Stimulated activated naive CD4-positive, alpha-beta T cell treated with Interleukin-2 at 50 U/mL for 16 hours (primary cell): ENCODE data around the gene FTMT.
"Not testable (repeated sequence)": the region's sequence is repeated elsewhere in the genome, so short reads cannot be mapped to it uniquely, and the experiment has no call there.

Source experiments
- DNase-seq: peaks from one replicate; lab custom pipeline; 2025; lab: John Stamatoyannopoulos, UW

FTMT gene

GRCh38 chr5:121851643-121852574 is at the start of gene FTMT:
Gene FTMT (plus strand): TSS chr5:121851882. CDS start chr5:121851964, 82 bp downstream.
- no peak for DNase-seq

GRCh38 chr5:121805251-121805650 is 46.4 kb upstream of the FTMT start:
- not testable (repeated sequence) for DNase-seq

DNA sequence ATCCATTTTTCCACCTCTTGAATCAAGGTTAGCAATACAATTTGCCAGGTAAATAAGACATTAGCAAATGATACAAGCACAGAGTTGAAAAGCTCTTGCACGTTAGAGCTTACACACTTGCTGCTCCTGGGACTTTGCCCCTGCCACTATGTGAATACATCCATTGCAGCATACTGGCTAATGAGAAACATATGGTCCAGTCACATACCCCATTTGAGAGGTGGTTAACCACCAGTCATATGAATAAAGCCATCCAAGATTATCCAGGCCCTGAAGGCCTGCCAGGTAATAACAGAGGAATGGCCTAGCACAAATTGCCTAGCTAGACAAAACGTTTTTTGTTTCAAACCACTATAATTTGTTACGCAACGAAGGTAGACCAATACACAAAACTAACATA is 45.8 kb upstream of the FTMT start:
- no peak for DNase-seq

GRCh38 chr5:121816164-121816563 is 35.5 kb upstream of the FTMT start:
- DNase-seq = no peak

DNA sequence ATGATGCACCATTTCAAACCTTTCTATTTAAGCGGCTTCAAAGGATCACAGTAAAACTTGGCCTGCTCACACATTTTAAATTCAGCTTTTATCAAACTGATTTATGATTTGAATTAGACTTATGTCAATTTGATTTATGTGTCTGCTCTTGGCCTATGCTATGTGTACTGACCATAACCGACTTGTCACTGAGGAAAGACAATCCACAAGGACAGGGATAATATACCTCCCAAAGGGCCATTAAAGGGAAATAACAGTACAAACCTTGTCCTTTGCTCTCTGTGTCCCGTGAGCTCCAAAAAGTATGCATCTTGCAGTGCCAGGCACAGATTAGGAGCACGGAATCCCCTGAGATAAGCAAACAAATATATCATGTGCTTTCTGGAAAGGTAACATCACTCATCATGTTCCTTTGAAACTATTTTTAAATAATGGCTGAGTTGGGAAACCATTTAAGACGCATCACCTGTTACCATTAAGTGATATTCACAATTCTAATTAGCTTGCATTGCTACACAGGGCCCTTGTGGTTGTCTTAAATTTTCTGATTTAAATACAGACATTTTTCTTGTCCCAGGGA is 31.9 kb upstream of the FTMT start:
- DNase-seq = no peak

DNA sequence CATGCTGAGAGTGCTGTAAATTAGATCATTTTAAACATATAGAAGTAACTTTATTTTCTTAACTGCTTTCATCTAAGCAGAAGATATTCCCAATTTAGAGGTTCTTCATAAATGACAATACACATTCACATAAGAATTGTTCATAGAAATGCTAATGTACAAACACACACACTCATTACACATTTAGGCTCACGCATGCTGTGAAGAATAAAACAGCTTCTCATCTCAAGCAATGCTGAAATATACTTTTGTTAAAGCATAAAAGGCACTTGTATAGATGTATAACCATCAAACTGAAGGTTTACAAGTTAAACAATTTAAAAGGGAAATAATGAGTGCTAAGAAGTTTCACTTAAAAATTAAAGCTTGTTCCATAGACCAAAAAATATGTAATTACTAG is 18.1 kb upstream of the FTMT start:
- DNase-seq = no peak

GRCh38 chr5:121834021-121834420 is 17.7 kb upstream of the FTMT start:
- no peak for DNase-seq

DNA sequence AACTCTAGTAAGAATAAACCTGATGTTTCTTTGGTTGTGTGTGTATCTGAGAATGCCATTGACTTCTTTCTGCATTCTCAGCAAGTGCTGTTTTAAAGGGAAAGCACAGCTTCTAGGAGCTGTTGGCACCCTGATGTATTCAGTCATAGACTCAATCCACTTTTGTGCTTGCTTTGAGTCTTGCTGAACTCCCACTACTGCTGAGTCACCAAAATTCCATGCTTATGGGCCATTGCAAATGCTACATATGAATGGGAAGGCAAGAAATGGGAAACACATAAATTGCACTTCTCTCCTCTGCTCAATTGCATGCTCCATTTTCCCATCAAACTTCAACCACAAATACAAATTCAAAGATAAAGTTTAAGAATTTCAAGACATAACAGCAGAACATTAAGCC is 9.8 kb upstream of the FTMT start:
- no peak for DNase-seq

DNA sequence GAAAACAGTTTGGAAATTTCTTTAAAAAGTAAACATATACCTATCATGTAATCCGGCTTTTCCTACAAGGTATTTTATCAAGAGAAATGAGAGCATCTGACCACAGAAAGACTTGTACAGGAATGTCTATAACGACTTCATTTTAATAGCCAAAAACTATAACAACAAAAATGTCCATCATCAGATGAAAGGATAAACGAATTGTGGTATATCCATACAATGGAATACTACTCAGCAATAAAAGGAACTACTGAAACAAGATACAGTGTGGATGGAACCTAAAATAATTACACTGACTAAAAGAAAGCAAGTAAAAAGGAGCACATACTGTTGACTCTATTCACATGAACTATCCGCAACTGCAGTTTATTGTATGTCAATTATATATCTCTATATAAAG is 1.4 kb upstream of the FTMT start:
- no peak for DNase-seq

DNA sequence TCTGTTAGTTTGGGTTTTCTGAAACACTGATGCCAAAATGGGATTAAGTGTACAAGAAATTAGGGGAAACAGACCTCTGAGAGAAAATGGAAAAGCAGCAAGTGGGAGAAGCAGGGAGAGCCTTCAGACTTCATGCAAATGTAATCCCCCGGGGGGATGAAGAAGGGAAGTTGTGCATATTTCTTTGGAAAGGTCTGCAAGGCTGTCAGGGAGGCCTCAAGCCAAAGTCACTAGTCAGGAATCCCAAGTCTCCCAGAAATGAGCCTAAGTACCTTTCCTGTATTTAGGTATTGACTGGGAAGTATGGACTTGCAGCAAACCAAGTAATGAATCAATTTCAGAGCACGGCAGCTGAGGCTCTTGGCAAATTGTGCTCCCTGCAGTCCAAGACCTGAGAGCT is 2.2 kb downstream of the FTMT start:
- no peak for DNase-seq

DNA sequence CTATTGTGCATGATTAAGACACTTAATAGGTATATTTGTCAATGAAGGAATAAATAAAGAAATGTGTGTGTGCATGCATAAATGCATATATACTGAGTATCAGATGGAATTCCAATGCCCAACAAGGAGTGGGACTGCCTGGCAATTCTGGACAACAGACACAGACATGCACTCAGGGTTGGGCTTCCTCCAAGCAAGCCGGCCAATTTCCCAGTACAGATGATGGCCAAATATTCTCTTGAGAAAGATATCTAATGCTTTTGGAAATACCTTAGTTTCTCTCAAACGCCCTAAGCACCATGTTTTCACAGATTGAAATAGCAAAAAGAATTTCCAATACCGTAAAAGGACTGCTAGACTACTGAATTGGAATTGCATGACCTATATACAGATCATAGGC is 11.1 kb downstream of the FTMT start:
- no peak for DNase-seq

GRCh38 chr5:121863753-121864285 is 12.1 kb downstream of the FTMT start:
- DNase-seq = no peak

DNA sequence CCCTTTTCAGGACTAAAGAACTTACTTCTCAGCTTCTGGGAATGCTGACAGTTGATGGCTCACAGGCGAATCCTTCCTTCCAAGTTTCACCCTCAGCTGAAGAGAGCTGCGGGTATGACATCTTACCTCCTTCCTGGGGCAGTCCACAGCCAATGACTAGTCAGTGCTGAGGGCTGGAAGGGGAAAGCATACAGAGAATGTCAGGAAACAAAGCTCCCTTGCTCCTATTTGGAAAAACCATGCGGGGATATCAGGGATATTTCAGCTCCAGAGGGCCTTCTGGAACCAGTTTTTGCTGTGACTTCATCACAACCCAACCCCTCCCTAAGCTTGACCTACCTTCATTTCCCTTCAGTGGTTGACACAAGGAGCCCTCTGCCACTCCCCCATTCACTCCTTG is 15.7 kb downstream of the FTMT start:
- DNase-seq = no peak

GRCh38 chr5:121870489-121870888 is 18.8 kb downstream of the FTMT start:
- no peak for DNase-seq

DNA sequence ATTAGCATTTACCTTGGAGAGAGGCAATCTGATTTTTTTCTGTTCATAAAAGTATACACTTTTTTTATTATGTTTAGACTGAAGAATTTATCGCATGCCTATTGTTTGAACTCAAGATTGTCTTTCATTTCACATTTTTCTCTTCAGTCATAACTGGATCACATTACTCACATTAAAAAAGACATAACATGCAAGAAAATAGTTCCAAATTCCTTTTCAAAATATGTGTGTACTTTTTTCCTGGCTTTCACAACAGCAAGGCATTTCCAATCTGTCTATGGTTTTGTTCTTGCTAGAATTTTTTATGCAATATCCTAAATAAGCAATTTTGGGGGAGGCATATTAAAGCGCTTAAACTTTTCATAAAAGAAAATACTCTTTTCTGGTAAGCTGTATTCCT is 21.2 kb downstream of the FTMT start:
- DNase-seq = no peak

- DNase-seq = no peak
Observed at GRCh38 chr5:121873409-121873808, 21.7 kb downstream of the FTMT start.

DNA sequence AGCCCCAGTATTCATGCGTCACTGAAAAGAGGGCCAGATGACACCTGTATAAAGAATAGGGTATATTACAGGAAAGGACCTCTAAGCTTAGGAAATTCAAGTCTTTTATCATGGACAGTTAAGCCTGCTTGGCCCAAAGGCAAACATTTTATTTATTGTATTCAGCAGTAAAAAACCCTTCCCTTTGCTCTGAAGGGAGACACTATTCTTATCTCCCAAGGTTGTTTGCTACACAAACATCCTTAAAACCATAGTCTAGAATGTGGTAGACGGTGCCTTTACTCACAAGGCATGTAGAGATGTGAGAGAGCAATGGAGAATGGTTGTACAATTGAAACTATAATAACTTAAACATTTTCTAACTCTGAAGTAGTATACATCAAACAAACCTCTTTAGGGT is 33.9 kb downstream of the FTMT start:
- no peak for DNase-seq

GRCh38 chr5:121887727-121888126 is 36.0 kb downstream of the FTMT start:
- DNase-seq = no peak

DNA sequence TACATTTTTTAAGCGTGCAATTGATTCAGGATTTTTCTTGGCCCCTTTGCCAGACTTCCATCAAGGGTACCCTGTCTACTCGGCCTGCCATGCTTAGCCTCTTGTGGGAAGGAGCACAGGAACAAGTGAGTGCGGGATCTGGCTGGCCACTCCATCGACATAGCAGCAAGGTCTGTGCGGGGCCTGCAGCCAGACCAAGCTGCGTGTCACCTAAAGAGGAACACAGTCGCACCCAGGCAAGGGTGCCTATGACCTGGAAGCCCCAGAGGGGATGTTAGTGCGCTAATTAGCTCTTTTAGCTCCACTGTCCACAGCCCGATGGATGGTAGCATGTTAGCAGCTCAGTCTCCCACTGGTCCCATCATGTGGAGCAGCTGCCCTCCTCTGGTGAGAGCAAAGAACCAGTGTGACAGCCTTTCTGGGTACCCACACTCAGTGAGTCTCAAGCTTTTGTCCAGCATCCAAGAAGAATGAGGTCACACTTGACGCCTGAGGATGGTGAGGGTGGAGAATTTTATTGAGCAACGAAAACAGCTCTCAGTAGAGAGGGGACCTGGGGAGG is 38.7 kb downstream of the FTMT start:
- DNase-seq = no peak

- no peak for DNase-seq
Observed at GRCh38 chr5:121897341-121897740, 45.7 kb downstream of the FTMT start.

DNA sequence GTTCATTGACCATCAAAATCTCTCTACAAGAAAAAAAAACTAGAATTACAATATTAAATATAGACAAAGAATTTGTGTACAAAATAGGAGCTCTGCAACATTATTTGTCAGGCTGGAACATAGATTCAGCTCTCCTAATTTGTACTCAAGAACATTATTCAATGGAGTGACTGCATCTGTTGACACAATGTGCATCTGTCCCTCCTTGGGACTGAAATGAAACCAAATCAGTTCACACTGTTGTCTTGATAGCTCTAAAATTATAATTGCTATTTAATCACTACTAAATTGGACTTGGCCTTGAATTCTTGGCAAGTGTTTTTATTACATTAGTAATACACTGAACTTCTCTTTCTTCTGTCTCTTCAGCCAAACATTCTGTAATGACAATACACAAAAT is 47.7 kb downstream of the FTMT start:
- DNase-seq = no peak
